Testis (tissue), 3 donors: ENCODE data around the gene SMIM10L2A. TPM values are rescaled to one million over a fixed set of nuclear protein-coding genes. Genes with fewer than 3 reads are reported as not detected.

ENCODE experiments used
- DNase-seq: peaks from one replicate; pipeline ENCODE4 v3.0.0-alpha.2; 2019
- H3K27ac ChIP-seq, 2 donors: fragments of 200-600 bp; sonication (generic); one replicate each; pipeline ENCODE4 v1.5.1; 2019
- H3K27me3 ChIP-seq: fragments of 200-600 bp; sonication (generic); one replicate; pipeline ENCODE4 v1.5.1; 2019
- H3K36me3 ChIP-seq: fragments of 200-600 bp; sonication (generic); one replicate; pipeline ENCODE4 v1.5.1; 2017; ENCODE audit warnings: low read depth; ENCODE audit errors: missing control alignments
- H3K4me1 ChIP-seq: fragments of 200-600 bp; sonication (generic); one replicate; pipeline ENCODE4 v1.5.1; 2019
- H3K4me3 ChIP-seq, 2 donors: fragments of 200-600 bp; sonication (generic); one replicate each; pipeline ENCODE4 v1.5.1; 2017 to 2019
- H3K9me3 ChIP-seq: fragments of 200-600 bp; sonication (generic); one replicate; pipeline ENCODE4 v1.5.1; 2017
- POLR2A ChIP-seq: fragments of 450-650 bp; IDR thresholded peaks from one replicate; pipeline ENCODE4 v1.6.1; 2017; ENCODE audit warnings: antibody characterized with exemption, mild to moderate bottlenecking, moderate library complexity
- WGBS, 2 donors: methylation state at CpG; one replicate each; pipeline ENCODE4 v1.1.5; 2018; 5-methylcytosine and 5-hydroxymethylcytosine counted together
- intact Hi-C: fragments of 100-400 bp; cut with DNase I; formaldehyde crosslinking; loops from one replicate; pipeline ENCODE4 v1.15.1; 2023; ENCODE audit warnings: low total_unique reads
- polyA plus RNA-seq: library from polyadenylated mRNA; stranded (reverse); fragments of 350-450 nt; fragmentation: Illumina TruSeq; extraction: RNeasy Lipid Tissue Mini Kit (QIAGEN cat#74804); gene quantifications from one replicate; pipeline ENCODE4 v1.2.3, GENCODE V29; 2014; ENCODE audit warnings: low read depth, low replicate concordance; ENCODE audit not compliant: insufficient read depth
- total RNA-seq, 2 donors: library from RNA; depleted of rRNA; stranded (reverse); fragments of >200 nt; gene quantifications; one replicate each; pipeline ENCODE4 v1.2.3, GENCODE V29; 2016
- TF ChIP-seq, protein P1 (sequence below), 3 experiments: fragments of 450-650 bp in 2 of 3; fragments of 200-600 bp in 1 of 3; sonication (generic) in 1 of 3; IDR thresholded peaks; one replicate each; pipeline ENCODE4 v1.5.1; 2016 to 2019; ENCODE audit warnings: antibody characterized with exemption in 3 of 3, mild to moderate bottlenecking in 2 of 3, moderate library complexity in 1 of 3

Gene SMIM10L2A
- total and polyA plus RNA-seq, 3 donors from 2014 or later: 15.0 to 28.0 (median 20.5) TPM

DNA sequence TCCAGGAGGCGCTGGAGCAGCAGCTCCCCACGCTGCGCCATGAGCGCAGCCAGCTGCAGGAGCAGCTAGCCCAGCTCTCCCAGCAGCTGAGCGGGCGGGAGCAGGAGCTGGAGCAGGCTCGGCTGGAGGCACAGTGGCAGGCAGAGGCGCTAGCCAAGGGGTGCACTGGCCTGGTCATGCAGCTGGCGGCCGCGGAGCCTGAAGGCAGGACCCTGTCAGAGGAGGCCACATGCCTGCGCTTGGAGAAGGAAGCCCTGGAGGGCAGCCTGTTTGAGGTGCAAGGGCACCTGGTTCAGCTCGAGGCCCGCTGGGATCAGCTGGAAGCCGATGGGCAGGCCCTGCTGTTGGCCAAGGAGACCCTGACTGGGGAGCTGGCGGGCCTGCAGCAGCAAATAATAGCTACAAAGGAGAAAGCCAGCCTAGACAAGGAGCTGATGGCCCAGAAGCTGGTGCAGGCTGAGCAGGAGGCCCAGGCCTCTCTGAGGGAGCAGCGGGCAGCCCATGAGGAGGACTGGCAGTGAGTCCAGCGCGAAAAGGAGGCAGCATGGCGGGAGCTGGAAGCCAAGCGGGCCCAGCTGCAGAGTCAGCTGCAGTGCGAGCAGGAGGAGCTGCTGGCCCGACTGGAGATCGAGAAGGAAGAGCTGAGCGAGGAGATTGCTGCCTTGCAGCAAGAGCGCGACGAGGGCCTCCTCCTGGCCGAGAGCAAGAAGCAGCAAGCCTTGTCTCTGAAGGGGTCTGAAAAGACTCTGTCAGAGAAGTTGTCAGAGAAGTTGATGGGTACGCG, 13.6 kb downstream of the SMIM10L2A start:
- no peaks in the 10 kb centered on the region for H3K4me1 ChIP-seq
- DNase-seq: no peak
- intact Hi-C loops: no loop called here
- TF ChIP-seq, protein P1, sequence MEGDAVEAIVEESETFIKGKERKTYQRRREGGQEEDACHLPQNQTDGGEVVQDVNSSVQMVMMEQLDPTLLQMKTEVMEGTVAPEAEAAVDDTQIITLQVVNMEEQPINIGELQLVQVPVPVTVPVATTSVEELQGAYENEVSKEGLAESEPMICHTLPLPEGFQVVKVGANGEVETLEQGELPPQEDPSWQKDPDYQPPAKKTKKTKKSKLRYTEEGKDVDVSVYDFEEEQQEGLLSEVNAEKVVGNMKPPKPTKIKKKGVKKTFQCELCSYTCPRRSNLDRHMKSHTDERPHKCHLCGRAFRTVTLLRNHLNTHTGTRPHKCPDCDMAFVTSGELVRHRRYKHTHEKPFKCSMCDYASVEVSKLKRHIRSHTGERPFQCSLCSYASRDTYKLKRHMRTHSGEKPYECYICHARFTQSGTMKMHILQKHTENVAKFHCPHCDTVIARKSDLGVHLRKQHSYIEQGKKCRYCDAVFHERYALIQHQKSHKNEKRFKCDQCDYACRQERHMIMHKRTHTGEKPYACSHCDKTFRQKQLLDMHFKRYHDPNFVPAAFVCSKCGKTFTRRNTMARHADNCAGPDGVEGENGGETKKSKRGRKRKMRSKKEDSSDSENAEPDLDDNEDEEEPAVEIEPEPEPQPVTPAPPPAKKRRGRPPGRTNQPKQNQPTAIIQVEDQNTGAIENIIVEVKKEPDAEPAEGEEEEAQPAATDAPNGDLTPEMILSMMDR (IDR thresholded peaks at IDR 0.05): no peak
- no peak for TF ChIP-seq POLR2A
- H3K27me3 ChIP-seq: no peaks in the 10 kb centered on the region
- no peak overlapping the region for H3K27ac ChIP-seq
- H3K9me3 ChIP-seq: no peaks in the 10 kb centered on the region
- no peak overlapping the region for H3K4me3 ChIP-seq
- 79 to 87% methylated on average over 11 to 14 of the region's 31 CpGs for WGBS, 2 donors
- H3K36me3 ChIP-seq: no peaks in the 10 kb centered on the region

DNA sequence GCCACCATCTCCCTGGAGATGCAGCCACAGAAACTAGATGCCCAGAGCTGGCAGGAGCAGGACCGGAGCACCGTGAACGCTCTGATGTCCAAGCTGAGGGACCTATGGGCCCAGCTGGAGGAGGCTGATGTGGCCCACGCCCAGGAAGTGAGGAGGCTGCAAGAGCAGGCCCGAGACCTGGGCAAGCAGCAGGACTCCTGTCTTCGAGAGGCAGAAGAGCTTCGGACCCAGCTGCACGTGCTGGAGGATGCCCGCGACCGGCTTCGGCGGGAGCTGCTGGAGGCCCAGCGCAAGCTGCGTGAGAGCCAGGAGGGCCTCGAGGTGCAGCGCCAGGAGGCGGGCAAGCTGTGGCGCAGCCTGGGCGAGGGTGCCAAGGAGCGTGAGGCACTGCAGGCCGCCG, 14.2 kb downstream of the SMIM10L2A start:
- intact Hi-C loops: no loop called here
- Histone ChIP-seq H3K27ac (no peak overlapping the region), H3K4me3 (no peak overlapping the region), H3K36me3 (no peaks in the 10 kb centered on the region), H3K27me3 (no peaks in the 10 kb centered on the region), H3K4me1 (no peaks in the 10 kb centered on the region), H3K9me3 (no peaks in the 10 kb centered on the region)
- WGBS, 2 donors: 92% methylated on average over 17 of the region's 23 CpGs; no CpG with 5 or more reads in 1 of the 2 donors
- no peak for DNase-seq
- TF ChIP-seq, protein P1 (IDR thresholded peaks at IDR 0.05): no peak
- TF ChIP-seq POLR2A: no peak

DNA sequence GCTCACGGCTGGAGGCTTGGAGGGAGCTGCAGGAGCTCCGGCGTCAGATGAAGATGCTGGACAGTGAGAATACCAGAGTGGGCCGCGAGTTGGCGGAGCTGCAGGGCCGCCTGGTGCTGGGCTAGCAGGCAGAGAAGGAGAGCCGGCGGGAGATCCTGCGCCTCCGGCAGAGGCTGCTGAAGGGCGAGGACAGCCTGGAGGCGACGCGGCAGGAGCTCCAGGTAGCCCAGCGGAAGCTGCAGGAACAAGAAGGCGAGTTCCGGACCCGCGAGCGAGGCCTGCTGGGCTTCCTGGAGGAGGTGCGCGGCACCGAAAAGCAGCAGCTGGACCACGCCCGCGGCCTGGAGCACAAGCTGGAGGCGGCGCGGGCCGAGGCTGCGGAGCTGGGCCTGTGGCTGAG, 14.7 kb downstream of the SMIM10L2A start:
- no peaks in the 10 kb centered on the region for H3K36me3 ChIP-seq
- no peaks in the 10 kb centered on the region for H3K4me1 ChIP-seq
- H3K27me3 ChIP-seq: no peaks in the 10 kb centered on the region
- no peak for TF ChIP-seq POLR2A
- TF ChIP-seq, protein P1 (IDR thresholded peaks at IDR 0.05): no peak
- WGBS, 2 donors: 61% methylated on average over 27 of the region's 32 CpGs; no CpG with 5 or more reads in 1 of the 2 donors
- H3K9me3 ChIP-seq: no peaks in the 10 kb centered on the region
- intact Hi-C loops: no loop called here
- DNase-seq: no peak
- H3K27ac ChIP-seq: no peak overlapping the region
- H3K4me3 ChIP-seq: no peak overlapping the region

DNA sequence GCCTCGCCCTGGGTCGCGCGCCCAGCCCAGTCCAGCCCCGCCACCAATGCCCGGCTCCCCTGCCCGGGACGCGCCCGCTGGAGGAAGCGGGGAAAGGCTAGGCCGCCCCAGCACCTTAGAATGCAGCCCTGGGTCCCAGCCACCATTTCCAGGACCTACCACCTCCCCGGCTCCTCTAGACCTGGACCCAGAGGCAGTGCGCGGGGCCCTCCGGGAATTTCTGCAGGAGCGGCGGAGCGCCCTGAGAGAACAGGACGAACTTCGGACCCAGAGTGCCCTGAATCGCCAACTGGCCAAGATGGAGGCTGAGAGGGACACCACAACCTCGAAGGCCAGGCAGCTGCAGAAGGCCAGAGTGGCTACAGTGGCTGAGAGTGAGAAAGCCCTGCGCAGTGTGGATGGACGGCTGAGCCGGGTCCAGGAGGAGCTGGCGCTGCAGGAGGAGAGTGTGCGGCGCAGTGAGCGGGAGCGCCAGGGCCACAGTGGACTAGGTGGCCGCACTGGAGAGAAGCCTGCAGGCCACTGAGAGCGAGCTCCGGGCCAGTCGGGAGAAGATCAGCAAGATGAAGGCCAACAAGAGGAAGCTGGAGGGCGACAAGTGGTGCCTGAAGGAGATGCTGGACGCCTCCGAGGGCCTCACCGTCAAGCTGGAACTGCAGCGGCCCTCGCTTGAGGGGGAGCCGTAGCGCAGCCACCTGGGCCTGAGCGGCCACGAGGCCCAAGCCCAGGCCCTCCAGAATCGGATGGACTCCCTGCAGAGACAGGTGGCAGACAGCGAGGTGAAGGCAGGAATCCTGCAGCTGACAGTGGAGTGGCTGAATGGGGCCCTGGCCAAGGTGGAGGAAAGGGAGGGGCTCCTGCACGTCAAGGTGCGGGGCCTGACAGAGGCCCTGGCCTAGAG, 15.5 kb downstream of the SMIM10L2A start:
- H3K4me3 ChIP-seq: no peak overlapping the region
- no peaks in the 10 kb centered on the region for H3K4me1 ChIP-seq
- intact Hi-C loops: no loop called here
- H3K9me3 ChIP-seq: no peaks in the 10 kb centered on the region
- DNase-seq: no peak
- no peaks in the 10 kb centered on the region for H3K27me3 ChIP-seq
- 70% methylated on average over 40 of the region's 49 CpGs; no CpG with 5 or more reads in 1 of the 2 donors for WGBS, 2 donors
- no peak for TF ChIP-seq POLR2A
- TF ChIP-seq, protein P1 (IDR thresholded peaks at IDR 0.05): no peak
- H3K36me3 ChIP-seq: no peaks in the 10 kb centered on the region
- no peak overlapping the region for H3K27ac ChIP-seq
